CD4-positive, alpha-beta T cell (primary cell): ENCODE measurements around the gene ZBTB20. TPM values are rescaled to one million over a fixed set of nuclear protein-coding genes. Genes with fewer than 3 reads are reported as not detected.

ENCODE experiments used
- ATAC-seq: fragments of 200-7000 bp; cut with Tn5 transposase; one replicate; pipeline ENCODE4 v1.10.0; 2022; ENCODE audit warnings: mild to moderate bottlenecking; ENCODE audit not compliant: poor library complexity
- CTCF ChIA-PET: fragments of 350-600 bp; sonication (Branson Sonifier 250); formaldehyde crosslinking; loops from one replicate; lab custom pipeline; 2021; ENCODE audit warnings: antibody characterized with exemption, inconsistent platforms; lab: Charles Lee
- POLR2A ChIA-PET: fragments of 350-600 bp; sonication (Branson Sonifier 250); formaldehyde crosslinking; loops from one replicate; lab custom pipeline; 2021; ENCODE audit warnings: antibody characterized with exemption, inconsistent platforms; lab: Charles Lee
- DNase-seq, 14 experiments: peaks; one replicate each; pipeline ENCODE4 v3.0.0-alpha.2; 2013 to 2020; ENCODE audit warnings: mixed read lengths in 2 of 14
- H3K27ac ChIP-seq, 2 donors: one replicate each; pipeline versions ENCODE4 v1.5.1 to v1.7.0; 2013; ENCODE audit warnings: low read length in 2 of 2, low read depth in 1 of 2, mild to moderate bottlenecking in 1 of 2
- H3K27me3 ChIP-seq, 2 experiments: 1 replicate in 1 of 2; 2 replicates in 1 of 2; pipeline versions ENCODE4 v1.6.1 to v1.7.0; 2013; ENCODE audit warnings: low read length in 2 of 2, control low read depth in 1 of 2, mild to moderate bottlenecking in 1 of 2, moderate library complexity in 1 of 2; ENCODE audit not compliant: insufficient read depth in 2 of 2, control insufficient read depth in 1 of 2
- H3K36me3 ChIP-seq: one replicate; pipeline ENCODE4 v1.6.1; 2013; ENCODE audit warnings: low read length, control low read depth; ENCODE audit not compliant: insufficient read depth
- H3K4me1 ChIP-seq: one replicate; pipeline ENCODE4 v1.6.1; 2013; ENCODE audit warnings: low read length, control low read depth; ENCODE audit not compliant: insufficient read depth
- H3K4me3 ChIP-seq: one replicate; pipeline ENCODE4 v1.5.1; 2013; ENCODE audit warnings: mild to moderate bottlenecking, low read length, moderate library complexity
- H3K9me3 ChIP-seq, 2 experiments: 1 replicate in 1 of 2; 2 replicates in 1 of 2; pipeline versions ENCODE4 v1.6.1 to v1.7.0; 2013; ENCODE audit warnings: low read length in 2 of 2, mild to moderate bottlenecking in 2 of 2, control low read depth in 1 of 2, moderate library complexity in 1 of 2; ENCODE audit not compliant: control insufficient read depth in 1 of 2, insufficient read depth in 1 of 2
- H3K27ac Mint-ChIP-seq: one replicate; pipeline ENCODE4 v1.8.0; 2020; ENCODE audit warnings: mixed read lengths
- H3K27me3 Mint-ChIP-seq: one replicate; pipeline ENCODE4 v1.8.0; 2021; ENCODE audit warnings: mixed read lengths
- H3K36me3 Mint-ChIP-seq: one replicate; pipeline ENCODE4 v1.8.0; 2021; ENCODE audit warnings: low read depth, mixed read lengths
- H3K4me1 Mint-ChIP-seq: one replicate; pipeline ENCODE4 v1.8.0; 2021; ENCODE audit warnings: low read depth, mixed read lengths
- H3K4me3 Mint-ChIP-seq: one replicate; pipeline ENCODE4 v1.8.0; 2020; ENCODE audit warnings: mild to moderate bottlenecking, mixed read lengths
- H3K9me3 Mint-ChIP-seq: one replicate; pipeline ENCODE4 v1.8.0; 2020; ENCODE audit warnings: mixed read lengths
- CTCF ChIP-seq: fragments of 200-600 bp; IDR thresholded peaks from one replicate; pipeline ENCODE4 v1.8.0; 2022; ENCODE audit warnings: antibody characterized with exemption, mild to moderate bottlenecking
- intact Hi-C, 2 experiments: fragments of 100-400 bp; cut with DNase I in 1 of 2; cut with micrococcal nuclease in 1 of 2; formaldehyde crosslinking; loops; one replicate each; pipeline versions ENCODE4 v1.15.1 to v1.9.0; 2023 to 2025; cut with DNase I, micrococcal nuclease
- total RNA-seq, 174 experiments: library from RNA in 2 of 174; stranded (reverse) in 2 of 174; gene quantifications; one replicate each; pipeline ENCODE4 v1.2.3 and lab custom pipeline; 2021 to 2026

Gene ZBTB20
- total RNA-seq, 2 experiments from 2014 or later = 41.6 to 47.4 TPM

- Histone ChIP-seq H3K9me3 (no peaks in the 10 kb centered on the region), H3K36me3 (no peaks in the 10 kb centered on the region), H3K4me3 (no peak overlapping the region), H3K4me1 (peaks cover 3% of the 10 kb centered on the region), H3K27me3 (no peaks in the 10 kb centered on the region), H3K27ac (no peak overlapping the region)
- no peak for TF ChIP-seq CTCF
- ChIA-PET POLR2A (no interaction called here), CTCF (no interaction called here)
- intact Hi-C loops = no loop called here
- ATAC-seq (no peak), DNase-seq (no peak)
- Mint-ChIP-seq H3K36me3 (peaks cover 6% of the 10 kb centered on the region), H3K4me3 (no peak overlapping the region), H3K27me3 (no peaks in the 10 kb centered on the region), H3K9me3 (no peaks in the 10 kb centered on the region), H3K4me1 (peaks cover 28% of the 10 kb centered on the region), H3K27ac (no peak overlapping the region)
These were observed 8.0 kb downstream of the ZBTB20 start for GRCh38 chr3:115139072-115139471.

GRCh38 chr3:115134648-115135347, 12.3 kb downstream of the ZBTB20 start:
- Histone ChIP-seq H3K4me1 (no peaks in the 10 kb centered on the region), H3K27ac (no peak overlapping the region), H3K36me3 (no peaks in the 10 kb centered on the region), H3K9me3 (no peaks in the 10 kb centered on the region), H3K4me3 (no peak overlapping the region), H3K27me3 (no peaks in the 10 kb centered on the region)
- Mint-ChIP-seq H3K4me1 (no peaks in the 10 kb centered on the region), H3K27me3 (no peaks in the 10 kb centered on the region), H3K4me3 (no peak overlapping the region), H3K9me3 (peaks cover 3% of the 10 kb centered on the region), H3K36me3 (no peaks in the 10 kb centered on the region), H3K27ac (no peak overlapping the region)
- POLR2A ChIA-PET = interaction anchor here (1.3 to 3.9 kb wide), 2 partner anchors 11 to 31 kb away, joined by 6 to 34 read pairs; partner anchors contain the start of gene ZBTB20
- DNase-seq = no peak
- intact Hi-C loops = no loop called here
- CTCF ChIA-PET = interaction anchor here (1.6 to 1.8 kb wide), 2 partner anchors 10 to 11 kb away, joined by 3 to 5 read pairs; no protein-coding TSS in a partner anchor
- ATAC-seq = no peak
- TF ChIP-seq CTCF = no peak

- Mint-ChIP-seq H3K4me3 (no peak overlapping the region), H3K27me3 (no peaks in the 10 kb centered on the region), H3K36me3 (no peaks in the 10 kb centered on the region), H3K9me3 (no peaks in the 10 kb centered on the region), H3K4me1 (peaks cover 26% of the 10 kb centered on the region), H3K27ac (no peak overlapping the region)
- Histone ChIP-seq H3K9me3 (no peaks in the 10 kb centered on the region), H3K4me1 (no peaks in the 10 kb centered on the region), H3K27ac (no peak overlapping the region), H3K36me3 (no peaks in the 10 kb centered on the region), H3K4me3 (no peak overlapping the region), H3K27me3 (no peaks in the 10 kb centered on the region)
- CTCF ChIA-PET = no interaction called here
- TF ChIP-seq CTCF = no peak
- POLR2A ChIA-PET = no interaction called here
- ATAC-seq = no peak
- no peak for DNase-seq
- intact Hi-C loops = loop anchor here in 1 of 2 experiments (2.0 kb wide), 1 partner anchor 14 kb away; no protein-coding TSS in a partner anchor
These were observed 19.9 kb downstream of the ZBTB20 start for GRCh38 chr3:115127208-115127607.
